ENCODE data around the gene HEPN1.

Gene HEPN1

DNA sequence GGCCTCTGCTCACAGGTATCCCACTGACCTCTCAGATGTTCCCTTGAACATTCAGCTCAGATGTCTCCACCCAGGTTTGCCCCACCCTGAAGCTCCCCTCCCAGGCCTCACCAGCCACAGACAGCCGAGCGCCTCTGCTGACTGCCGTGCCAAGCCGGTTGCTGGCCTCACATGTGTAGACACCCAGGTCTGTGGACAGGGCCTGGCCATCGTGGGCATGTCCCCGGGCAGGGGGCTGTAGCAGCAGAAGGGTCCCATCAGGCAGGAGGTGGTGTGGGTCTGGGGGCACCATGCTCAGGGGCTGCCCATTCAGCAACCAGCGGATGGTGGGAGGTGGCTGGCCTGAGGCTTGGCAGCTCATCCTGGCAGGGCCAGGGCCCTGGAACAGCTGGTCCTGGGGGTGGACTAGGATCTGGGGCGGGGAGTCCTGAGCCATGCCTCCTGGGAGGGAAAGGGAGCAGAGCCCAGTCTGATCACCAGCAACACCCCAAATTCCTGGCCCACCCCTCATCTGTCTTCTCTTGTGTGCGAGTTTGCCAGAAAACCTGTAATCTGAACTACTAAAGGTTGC is 22.1 kb upstream of the HEPN1 start:
- in situ Hi-C loops (cut with MboI; ENCODE audit: low pct_unique_long_range_greater_than_20kb, low sequenced_read_pairs), result no loop called here
- DNase-seq, result no peak

DNA sequence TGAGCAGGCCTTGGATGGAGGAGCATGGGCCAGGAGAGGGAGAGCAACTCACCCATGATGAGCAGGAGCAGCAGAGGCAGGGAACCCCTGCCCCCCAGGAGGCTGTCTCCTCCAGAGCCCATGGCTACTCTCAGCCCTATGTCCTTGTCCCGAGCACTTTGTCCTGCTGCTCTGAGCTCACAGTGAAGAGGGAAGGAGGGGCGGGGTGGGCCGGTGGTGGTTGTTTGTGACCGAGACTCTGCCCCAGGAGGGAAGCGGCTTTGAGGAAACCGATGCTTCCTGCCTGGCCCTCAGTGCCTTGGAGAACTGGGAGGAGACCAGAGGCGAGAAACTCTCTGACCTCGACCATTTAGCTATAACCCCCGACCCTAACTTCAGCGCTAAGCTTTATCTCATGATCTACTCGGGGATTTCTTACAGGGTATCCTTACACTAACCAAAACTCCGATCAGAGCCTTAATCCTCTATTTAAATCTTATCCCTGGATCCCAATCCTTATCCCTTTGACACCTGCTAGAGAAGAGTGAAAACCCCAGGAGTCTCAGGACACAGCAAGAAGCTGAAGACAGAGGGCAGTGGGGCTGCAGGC is 21.3 kb upstream of the HEPN1 start, which contains the start of gene ROBO4:
TSS of gene ROBO4 (minus strand) at position 192 of the 589 bp plus-strand sequence. CDS start at position 122, 70 bp downstream.
- in situ Hi-C loops (cut with MboI; ENCODE audit: low pct_unique_long_range_greater_than_20kb, low sequenced_read_pairs), result no loop called here
- DNase-seq, result no peak

DNA sequence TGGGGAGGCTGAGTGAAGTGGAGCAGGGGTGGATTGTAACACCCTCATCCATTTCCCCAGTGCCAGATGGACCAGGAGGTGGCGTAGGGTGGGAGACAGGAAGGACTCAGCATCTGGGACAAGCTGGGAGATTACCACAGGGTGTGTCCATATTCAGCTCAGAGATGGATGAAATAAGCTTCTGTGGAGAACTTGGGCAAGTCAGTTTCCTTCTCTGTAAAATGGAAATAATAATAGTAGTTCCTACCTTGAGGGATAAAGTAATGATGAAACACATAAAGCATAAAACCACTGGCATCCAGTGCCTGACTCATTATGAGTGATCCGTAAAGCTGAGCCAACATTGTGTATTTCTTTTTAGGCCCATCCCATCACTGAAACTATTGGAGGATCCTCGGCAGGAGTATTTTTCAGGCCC is 20.8 kb upstream of the HEPN1 start:
- in situ Hi-C loops (cut with MboI; ENCODE audit: low pct_unique_long_range_greater_than_20kb, low sequenced_read_pairs), result no loop called here
- no peak for DNase-seq

DNA sequence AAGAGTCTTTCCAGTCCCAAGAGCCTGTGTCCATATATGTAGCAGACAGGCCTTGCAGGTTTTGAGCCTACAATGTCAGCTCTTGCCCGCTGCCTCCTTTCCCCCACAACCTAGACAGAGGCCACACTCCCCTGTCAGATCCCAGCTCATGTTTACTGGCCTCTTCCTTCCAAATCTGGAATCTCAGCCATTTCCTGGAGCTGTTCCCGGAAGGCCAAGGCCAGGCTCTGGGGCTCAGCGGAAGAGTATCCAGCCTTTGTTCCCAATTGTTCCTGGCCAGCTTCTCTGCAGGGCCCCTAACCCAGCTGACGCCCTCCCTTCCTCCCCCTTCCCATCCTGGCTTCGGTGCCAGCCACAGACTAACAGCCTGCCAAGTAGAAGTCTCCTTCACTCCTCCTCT is 20.3 kb upstream of the HEPN1 start:
- DNase-seq, result no peak
- in situ Hi-C loops (cut with MboI; ENCODE audit: low pct_unique_long_range_greater_than_20kb, low sequenced_read_pairs), result no loop called here

DNA sequence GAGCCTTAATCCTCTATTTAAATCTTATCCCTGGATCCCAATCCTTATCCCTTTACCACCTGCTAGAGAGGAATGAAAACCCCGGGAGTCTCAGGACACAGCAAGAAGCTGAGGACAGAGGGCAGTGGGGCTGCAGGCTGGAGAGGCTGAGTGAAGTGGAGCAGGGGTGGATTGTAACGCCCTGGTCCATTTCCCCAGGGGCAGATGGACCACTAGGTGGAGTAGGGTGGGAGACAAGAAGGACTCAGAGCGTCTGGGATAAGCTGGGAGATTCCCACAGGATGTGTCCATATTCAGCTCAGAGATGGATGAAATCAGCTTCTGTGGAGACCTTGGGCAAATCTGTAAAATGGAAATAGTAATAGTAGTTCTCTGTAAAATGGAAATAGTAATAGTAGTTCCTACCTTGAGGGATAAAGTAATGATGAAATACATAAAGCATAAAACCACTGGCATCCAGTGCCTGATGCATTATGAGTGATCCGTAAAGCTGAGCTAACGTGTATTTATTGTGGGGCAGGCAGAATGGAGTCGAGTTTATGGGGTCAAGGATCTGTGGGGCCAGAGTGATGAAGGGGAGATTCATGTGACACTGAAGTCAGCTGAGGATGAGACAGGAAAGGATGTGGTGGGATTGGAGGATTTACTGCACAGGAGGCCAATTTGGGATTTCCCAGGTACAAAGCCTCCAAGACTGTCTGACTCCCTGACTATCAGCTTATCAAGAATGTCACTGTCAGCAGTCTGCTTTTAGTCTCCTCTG is 19.5 kb upstream of the HEPN1 start:
- in situ Hi-C loops (cut with MboI; ENCODE audit: low pct_unique_long_range_greater_than_20kb, low sequenced_read_pairs), result no loop called here
- no peak for DNase-seq

DNA sequence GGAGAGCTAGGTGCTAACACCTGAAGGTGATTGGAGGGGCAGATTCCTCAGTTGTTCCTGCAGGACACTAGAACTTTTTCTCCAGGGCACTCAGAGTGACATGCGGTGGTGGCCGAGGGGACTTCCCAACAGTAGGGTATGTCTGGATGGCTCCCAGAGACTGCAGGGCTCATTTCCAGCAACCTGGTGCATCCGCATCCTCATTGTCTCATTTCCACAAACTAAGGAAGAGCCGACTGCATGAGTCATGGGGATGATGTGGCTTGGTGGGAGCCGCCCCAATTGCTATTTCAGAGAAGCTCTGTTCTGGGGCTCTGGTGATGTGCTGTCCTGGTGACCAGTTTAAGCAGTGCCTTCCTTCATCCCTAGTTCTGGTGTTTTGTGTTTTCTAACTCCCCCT is 18.6 kb upstream of the HEPN1 start:
- DNase-seq, result no peak

DNA sequence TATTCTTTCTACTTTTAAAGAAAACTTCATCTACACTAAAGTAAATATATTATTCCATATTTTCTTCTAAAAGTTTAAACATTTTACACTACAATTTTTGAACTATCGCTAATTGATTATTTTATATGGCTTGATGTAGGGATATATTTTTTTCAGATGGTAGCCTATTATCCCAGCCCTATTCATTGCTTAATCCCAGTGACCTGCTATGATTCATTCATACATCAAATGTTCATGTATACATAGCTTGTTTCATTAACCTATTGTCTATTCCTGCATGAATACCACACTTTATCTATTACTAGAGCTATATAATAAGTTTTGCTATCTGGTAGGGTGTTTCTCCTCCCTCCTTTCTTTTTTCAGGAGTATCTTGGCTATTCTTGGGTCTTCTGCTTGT is 16.4 kb upstream of the HEPN1 start:
- in situ Hi-C loops (cut with MboI; ENCODE audit: low pct_unique_long_range_greater_than_20kb, low sequenced_read_pairs), result no loop called here
- DNase-seq, result no peak

More for the DNA sequence above, 18.6 kb upstream of the HEPN1 start:
- in situ Hi-C loops (cut with MboI; ENCODE audit: low pct_unique_long_range_greater_than_20kb, low sequenced_read_pairs), result no loop called here

DNA sequence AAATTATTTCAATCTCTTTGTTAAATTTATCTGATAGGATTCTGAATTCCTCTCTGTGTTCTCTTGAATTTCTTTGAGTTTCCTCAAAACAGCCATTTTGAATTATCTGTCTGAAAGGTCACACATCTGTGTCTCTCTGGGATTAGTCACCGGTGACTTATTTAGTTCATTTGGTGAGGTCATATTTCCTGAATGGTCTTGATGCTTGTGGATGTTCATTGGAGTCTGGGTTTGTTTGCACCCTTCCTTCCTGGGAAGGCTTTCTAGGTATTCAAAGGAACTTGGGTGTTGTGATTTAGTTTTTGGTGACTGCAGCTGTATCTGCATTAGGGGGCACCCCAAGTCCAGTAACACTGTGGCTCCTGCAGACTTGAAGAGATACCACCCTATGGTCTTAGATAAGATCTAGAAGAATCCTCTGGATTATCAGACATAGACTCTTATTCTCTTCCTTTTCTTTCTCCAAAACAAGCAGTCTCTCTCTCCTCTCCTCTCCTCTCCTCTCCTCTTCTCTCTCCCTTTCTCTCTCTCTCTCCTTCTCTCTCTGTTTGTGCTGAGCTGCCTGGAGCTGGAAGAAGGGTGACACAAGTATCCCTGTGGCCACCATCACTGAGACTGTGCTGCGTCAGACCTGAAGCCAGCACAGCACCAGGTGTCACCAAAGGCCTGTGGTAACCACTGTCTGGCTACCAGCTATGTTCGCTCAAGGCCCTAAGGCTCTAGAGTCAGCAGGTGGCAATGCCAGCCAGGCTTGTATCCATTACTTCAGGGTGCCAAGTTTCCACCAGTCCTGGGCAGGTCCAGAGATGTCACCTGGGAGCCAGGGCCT is 3.3 kb upstream of the HEPN1 start:
- DNase-seq, result no peak
- in situ Hi-C loops (cut with MboI; ENCODE audit: low pct_unique_long_range_greater_than_20kb, low sequenced_read_pairs), result no loop called here

DNA sequence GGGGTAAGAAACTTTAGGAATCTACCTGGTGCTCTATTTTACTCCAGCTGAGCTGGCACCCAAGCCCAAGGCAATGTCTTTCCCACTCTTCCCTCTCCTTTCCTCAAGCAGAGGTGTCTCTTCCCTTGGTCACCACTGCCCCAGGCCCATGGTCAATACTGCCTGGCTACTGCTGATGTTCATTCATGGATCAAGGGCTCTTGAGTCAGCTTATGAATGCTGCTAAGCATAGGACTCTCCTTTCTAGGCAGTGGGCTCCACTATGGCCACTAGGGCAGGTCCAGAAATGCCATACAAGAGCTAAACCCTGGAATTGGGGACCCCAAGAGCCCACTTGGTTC is 2.7 kb upstream of the HEPN1 start:
- no peak for DNase-seq
- in situ Hi-C loops (cut with MboI; ENCODE audit: low pct_unique_long_range_greater_than_20kb, low sequenced_read_pairs), result no loop called here

DNA sequence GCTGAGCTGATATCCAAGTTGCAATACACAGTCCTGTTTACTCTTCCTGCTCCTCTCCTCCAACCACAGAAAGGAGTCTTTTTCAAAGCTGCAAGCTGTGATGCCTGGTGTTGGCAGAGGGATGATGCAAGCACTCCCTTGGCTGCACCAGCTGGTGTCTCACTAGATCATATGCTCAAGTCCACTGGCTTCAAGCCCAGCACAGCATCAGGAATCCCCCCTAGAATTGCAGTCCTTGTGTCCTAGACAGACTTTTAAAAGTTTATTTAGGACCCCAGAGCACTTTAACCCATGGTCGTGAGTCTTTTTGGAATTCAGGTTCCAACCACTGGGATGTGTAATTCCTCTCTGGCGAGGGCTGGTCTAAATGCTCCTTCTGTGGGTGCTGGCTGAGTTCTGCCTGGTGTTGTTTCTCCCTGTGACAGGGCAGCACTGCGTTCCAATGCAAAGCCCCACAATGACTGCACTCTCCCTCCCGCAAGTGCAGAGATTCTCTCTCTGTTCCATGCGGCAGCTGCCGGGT is 1.9 kb upstream of the HEPN1 start:
- no peak for DNase-seq
- in situ Hi-C loops (cut with MboI; ENCODE audit: low pct_unique_long_range_greater_than_20kb, low sequenced_read_pairs), result no loop called here

DNA sequence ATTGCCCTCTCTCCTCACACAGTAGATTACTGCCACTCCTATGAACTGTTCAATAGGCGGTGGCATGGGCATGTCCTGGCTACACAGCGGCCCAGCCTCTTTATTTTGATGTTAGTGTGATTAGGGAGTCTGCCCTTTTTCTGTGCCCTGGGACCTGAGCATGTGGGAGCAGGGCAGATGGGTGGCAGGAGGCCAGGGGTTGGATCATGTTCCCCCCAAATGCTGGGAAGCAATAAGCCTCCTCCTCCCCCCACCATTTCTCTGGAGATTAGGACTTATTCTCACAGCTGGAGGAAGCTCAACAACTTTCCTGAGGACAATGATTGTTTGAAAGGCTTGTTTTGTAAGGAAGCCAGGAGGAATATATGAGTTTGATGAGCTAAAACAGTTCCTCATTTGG is 848 bp downstream of the HEPN1 start:
- DNase-seq, result no peak
- in situ Hi-C loops (cut with MboI; ENCODE audit: low pct_unique_long_range_greater_than_20kb, low sequenced_read_pairs), result no loop called here

DNA sequence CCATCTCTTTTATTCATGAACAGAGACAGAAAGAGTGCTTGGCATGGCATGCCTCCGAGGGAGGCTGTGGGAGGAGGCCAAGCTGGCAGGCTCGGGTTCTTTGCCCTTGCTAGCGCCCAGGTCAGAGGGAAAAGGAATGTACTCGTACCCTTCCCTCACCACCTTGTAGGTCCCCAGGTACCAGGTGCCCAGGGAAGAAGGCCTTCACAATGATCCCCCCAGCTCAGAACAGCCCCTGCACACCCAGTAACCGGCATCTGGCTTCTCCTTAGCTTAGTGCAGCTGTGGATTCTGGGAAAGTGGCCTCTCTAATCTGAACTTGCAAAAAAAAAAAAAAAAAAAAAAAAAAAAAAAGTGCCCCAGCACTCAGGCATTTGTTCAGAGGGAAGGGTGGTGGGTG is 1.3 kb downstream of the HEPN1 start:
- DNase-seq, result no peak
- in situ Hi-C loops (cut with MboI; ENCODE audit: low pct_unique_long_range_greater_than_20kb, low sequenced_read_pairs), result no loop called here

DNA sequence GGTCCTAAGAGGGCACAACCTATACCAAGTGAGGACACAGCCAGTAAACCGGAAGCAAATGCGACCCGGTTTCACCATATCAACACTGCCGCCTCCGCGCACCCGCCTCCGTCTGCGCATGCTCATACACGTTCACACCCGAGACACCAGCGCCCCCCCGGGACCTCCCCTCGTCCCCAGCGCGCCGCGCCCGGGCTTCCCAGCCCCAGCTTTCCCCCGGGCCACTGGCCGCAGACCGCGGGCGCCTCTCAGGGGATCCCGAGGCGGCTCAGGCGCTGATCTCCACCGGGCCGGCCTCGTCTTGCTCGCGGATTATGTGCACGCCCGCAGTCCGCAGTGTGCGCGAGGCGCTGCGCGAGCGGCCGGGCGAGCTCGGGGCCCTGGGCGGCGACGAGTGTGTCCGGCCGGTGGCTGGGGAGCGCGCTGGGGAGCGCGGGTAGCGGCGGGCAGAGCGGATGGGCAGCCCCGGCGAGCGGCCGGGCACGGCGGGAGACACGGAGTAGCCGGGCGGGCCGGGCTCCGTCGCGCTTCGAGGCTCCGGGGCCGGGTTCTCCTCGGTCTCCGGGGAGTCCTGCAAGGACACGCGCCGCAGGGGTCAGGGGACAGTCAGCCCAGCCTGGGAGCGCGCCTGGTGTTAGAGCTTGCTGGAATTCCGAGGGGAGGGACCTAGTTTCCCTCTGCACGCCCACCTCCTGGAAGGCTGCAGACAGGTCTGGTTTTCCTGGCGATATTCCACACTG is 2.0 kb downstream of the HEPN1 start:
- no peak for DNase-seq
- in situ Hi-C loops (cut with MboI; ENCODE audit: low pct_unique_long_range_greater_than_20kb, low sequenced_read_pairs), result no loop called here

DNA sequence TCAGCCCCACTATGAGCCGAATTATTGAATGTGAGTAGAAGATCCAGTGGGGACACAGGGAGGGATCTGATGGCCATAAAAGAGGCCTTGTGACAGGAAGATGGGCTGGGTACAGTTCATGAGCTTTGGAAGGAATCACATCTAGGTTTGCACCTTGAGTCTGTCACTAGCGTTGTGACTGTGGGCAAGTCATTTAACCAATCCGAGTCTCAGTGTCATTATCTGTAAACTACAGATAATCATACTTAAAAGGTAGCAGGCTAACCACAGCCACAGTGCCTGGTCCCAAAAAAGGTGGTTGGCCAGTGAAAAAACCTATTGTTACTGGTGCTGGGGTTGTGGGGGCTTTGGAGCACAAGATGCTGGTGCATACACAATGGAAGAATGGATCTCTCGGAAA is 3.8 kb downstream of the HEPN1 start:
- in situ Hi-C loops (cut with MboI; ENCODE audit: low pct_unique_long_range_greater_than_20kb, low sequenced_read_pairs), result no loop called here
- no peak for DNase-seq

DNA sequence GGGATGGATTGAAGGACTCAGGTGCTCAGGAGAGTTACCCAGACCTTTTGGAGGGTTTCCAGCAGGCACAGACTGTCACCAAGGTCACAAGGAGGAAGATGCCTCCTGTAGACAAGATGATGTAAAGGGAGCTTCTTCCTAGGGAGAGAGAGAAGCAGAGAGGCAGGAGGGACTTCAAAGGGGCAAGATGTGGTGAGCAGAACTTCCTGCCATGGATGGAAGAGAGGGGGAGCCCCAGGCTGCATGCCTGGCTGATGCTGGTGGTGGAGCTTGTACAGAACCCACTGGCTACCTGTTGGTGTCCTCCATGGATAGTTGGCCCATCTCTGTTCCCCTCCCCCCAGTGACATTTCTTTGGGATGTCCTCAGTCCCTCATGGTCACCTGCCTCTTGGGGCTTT is 4.2 kb downstream of the HEPN1 start:
- in situ Hi-C loops (cut with MboI; ENCODE audit: low pct_unique_long_range_greater_than_20kb, low sequenced_read_pairs), result no loop called here
- DNase-seq, result no peak

DNA sequence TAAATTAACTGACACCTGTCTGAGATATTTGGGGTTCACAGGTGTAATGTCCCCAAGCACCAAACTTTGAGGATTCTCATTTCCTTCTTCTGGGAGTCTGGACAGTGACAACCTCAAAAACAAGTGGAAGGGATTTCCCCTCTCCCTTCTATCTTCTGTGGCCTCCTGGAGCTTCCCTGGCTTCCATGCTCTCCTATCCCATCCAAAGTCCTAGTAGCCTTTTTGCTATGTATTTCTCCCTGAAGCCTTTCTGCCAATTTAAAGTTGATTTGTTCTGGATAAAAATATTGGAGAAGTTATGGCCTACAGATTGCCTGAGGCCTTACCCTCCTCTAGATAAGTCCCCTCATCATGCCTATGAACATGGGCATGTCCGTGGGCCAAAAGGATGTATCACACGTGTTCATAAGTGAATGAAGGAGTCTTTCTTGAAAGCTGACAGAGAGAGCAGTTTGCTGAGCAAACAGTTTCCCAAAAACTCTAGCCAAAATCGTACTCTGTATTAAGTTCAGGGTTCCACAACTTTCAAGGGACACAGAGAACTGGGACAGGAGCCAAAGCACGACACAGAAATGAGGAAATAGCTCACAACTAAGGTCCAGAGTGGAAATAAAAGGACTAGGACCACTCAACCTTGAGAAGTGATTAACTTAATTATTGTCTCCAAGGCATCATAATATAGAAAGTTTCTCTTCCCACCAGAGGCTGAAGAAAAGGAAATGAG is 10.1 kb downstream of the HEPN1 start:
- DNase-seq, result no peak
- in situ Hi-C loops (cut with MboI; ENCODE audit: low pct_unique_long_range_greater_than_20kb, low sequenced_read_pairs), result no loop called here

DNA sequence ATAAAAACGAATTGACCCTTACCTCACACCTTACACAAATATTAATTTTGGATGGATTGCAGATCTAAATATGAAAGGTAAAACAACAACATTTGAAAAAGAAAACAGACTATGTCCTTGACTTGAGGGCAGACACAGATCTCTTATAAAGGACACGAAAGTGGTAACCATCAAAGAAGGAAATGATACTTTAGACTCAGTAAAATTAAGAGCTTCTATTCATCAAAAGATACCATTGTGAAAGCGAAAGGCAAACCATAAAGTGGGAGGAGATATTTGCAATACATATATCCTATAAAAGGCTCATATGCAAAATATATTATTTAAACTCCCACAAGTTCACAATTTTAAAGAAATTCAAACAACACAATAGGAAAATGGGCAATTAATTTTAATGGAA is 11.7 kb downstream of the HEPN1 start:
- in situ Hi-C loops (cut with MboI; ENCODE audit: low pct_unique_long_range_greater_than_20kb, low sequenced_read_pairs), result no loop called here
- no peak for DNase-seq

DNA sequence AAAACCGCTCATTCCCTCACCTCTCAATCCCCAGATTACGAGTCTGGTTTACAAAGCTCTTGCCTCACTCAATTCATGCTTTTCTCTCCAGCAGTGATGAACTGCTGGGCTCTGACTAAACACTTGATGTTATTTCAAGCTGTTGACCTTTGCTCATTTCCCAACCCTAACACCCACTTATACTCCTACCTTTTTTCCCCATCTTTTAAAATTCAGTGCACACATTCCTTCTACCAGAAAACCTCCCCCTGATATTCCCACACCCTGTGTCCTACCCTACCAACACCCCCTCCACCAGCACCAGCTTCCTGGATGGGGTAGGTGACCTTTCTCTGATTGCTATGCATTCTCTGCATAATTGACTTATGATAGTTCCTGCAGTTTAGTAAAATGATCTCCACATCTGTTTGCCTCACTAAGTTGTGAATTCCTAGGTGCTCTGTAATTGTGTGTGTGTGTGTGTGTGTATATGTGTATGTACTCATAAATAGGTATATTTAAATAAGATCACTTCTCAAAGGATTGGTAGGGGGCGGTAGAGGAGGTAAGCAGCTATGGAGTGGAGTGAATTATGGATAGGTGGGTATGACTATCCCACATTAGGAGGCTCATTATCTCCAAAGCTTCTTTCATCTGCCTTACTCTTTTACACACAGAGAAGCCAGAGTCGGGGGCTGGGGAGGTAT is 16.0 kb downstream of the HEPN1 start:
- in situ Hi-C loops (cut with MboI; ENCODE audit: low pct_unique_long_range_greater_than_20kb, low sequenced_read_pairs), result no loop called here
- DNase-seq, result no peak

Measured in KBM-7 (cell line).